Measurements from ENCODE around the gene CLDN16.

DNA sequence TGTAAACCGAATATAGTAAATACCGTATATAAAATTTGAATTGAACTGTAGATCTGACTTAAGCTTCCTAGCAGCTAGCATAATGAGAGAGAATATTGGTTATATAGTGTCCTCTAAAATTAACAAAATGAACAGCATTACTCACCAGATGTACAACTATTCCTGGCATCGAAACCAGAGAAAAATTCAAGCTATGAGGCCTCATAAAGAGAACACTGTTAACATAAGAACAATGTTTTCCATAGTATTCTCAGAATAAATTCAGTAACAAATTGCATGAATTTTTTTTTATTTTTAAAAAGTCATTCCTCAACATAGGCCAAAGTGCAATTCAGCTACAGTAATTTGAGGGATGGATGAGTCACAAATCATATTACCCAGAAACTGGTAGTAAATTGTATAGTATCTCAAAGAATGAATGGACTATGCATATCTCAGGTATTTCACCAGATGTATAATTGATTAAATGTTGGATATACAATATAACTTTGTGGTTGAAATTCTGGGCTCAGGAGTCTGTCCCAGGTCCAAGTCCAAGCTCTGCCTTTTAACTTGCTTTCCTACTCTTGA is 56.7 kb downstream of the CLDN16 start:
- TF ChIP-seq ZFX (IDR thresholded peaks at IDR 0.05) (no peak), CTCF (conservative IDR thresholded peaks at IDR 0.05) (no peak)
